GM23248 (cell line): ENCODE data around the gene SMPDL3B.

ENCODE experiments used
- EZH2 ChIP-seq: fragments of 200-600 bp; sonication (generic); IDR thresholded peaks from 2 replicates; pipeline ENCODE4 v1.6.1; 2018; ENCODE audit warnings: antibody characterized with exemption, mild to moderate bottlenecking; ENCODE audit not compliant: insufficient read depth, poor library complexity, severe bottlenecking
- EZH2phosphoT487 ChIP-seq: fragments of 200-600 bp; sonication (generic); IDR thresholded peaks from 2 replicates; pipeline ENCODE4 v1.6.1; 2018; ENCODE audit warnings: antibody characterized with exemption, moderate library complexity, mild to moderate bottlenecking, low read depth; ENCODE audit not compliant: insufficient read depth

DNA sequence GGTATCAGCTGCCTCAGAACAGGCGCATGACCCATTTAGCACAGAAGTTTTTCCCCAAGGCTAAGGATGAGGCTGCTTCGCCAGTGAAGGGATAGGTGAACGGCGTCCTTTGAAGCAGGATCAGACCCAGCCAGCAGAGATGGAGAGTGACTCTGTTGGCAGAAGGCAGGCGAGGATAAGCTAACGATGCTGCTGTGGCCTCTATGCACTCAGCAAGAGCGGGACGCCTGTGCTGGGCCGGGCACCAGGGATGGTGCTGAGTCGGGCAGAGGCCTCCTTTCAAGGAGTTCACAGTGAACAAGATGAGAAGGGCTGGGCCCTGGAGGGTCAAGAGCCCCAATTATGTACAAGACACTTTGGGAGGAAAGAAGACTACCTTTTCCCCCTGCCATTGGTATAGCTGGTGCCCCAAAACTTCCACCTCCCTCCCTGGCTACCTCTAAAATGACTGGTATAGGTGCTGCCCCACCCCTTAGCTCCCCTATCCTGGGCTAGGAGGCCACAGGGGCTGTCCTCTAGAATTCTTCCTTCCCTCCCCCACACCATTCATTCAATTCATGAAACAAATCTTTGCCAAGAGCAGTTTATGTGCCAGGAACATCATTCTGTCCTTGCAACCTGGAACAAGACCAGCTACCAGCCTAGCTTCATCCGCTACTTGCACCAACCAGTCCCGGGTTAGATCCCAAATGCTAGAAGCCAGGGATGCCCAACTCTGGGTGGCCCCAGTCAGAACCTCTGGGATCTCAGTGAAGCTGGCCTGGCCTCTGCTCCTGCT lies 32.5 kb downstream of the SMPDL3B start:
- TF ChIP-seq EZH2phosphoT487 (no peak), EZH2 (no peak)
